Endothelial cell of umbilical vein (primary cell): ENCODE data around the gene DDX54. TPM values are rescaled to one million over a fixed set of nuclear protein-coding genes. Genes with fewer than 3 reads are reported as not detected.

Experiments
- BruUV-seq: library from RNA; stranded (reverse); fragments of 400-500 nt; replicated peaks from 2 replicates; lab custom pipeline; 2021; lab: Mats Ljungman, UMichigan
- CTCF ChIA-PET: fragments of 300-600, 350-600 bp; sonication (Branson Sonifier 250); formaldehyde crosslinking; loops from one replicate; lab custom pipeline; 2021; ENCODE audit warnings: antibody characterized with exemption, inconsistent platforms; lab: Charles Lee
- POLR2A ChIA-PET: fragments of 300-600, 350-600 bp; sonication (Branson Sonifier 250); formaldehyde crosslinking; loops from one replicate; lab custom pipeline; 2021; ENCODE audit warnings: antibody characterized with exemption, inconsistent platforms; lab: Charles Lee
- DNase-seq: peaks from one replicate; pipeline ENCODE4 v3.0.0-alpha.2; 2011; ENCODE audit warnings: low read depth, low spot score
- FAIRE-seq: peaks from 2 replicates; lab custom pipeline; 2011; peaks lifted over from hg19 to GRCh38; lab: Jason Lieb, UNC
- H2AFZ ChIP-seq: 2 replicates; pipeline ENCODE4 v1.6.0; 2012; ENCODE audit warnings: low read depth, low read length, control low read depth, inconsistent platforms
- H3K27ac ChIP-seq: 2 replicates; pipeline ENCODE4 v1.5.1; 2011; ENCODE audit warnings: low read depth, mild to moderate bottlenecking, control low read depth, low read length, moderate library complexity; ENCODE audit not compliant: insufficient read depth
- H3K27me3 ChIP-seq, 2 experiments: 2 replicates each; pipeline versions ENCODE4 v1.6.0 to v1.6.1; 2011; ENCODE audit warnings: low read length in 2 of 2, mixed read lengths in 1 of 2; ENCODE audit not compliant: control insufficient read depth in 2 of 2, insufficient read depth in 2 of 2
- H3K36me3 ChIP-seq, 2 experiments: 2 replicates in 1 of 2; 3 replicates in 1 of 2; pipeline ENCODE4 v1.5.1; 2011; ENCODE audit warnings: low read length in 2 of 2, mild to moderate bottlenecking in 1 of 2, moderate library complexity in 1 of 2; ENCODE audit not compliant: control insufficient read depth in 2 of 2, insufficient read depth in 2 of 2; ENCODE audit errors: extremely low read depth in 1 of 2
- H3K4me1 ChIP-seq: 3 replicates; pipeline ENCODE4 v1.5.1; 2011; ENCODE audit warnings: mild to moderate bottlenecking, low read length; ENCODE audit not compliant: control insufficient read depth, insufficient read depth; ENCODE audit errors: extremely low read depth
- H3K4me2 ChIP-seq: 2 replicates; pipeline ENCODE4 v1.6.1; 2011; ENCODE audit warnings: low read length, control low read depth, mixed read lengths; ENCODE audit not compliant: insufficient read depth
- H3K4me3 ChIP-seq, 3 experiments: fragments of 200-600 bp in 1 of 3; sonication (generic), shearing (Covaris generic) in 1 of 3; replicated peaks in 1 of 3; 2 replicates each; pipeline ENCODE4 v1.5.1; 2011 to 2016; ENCODE audit warnings: control low read depth in 3 of 3, low read length in 3 of 3, mild to moderate bottlenecking in 2 of 3, inconsistent platforms in 1 of 3, low read depth in 1 of 3, moderate library complexity in 1 of 3; ENCODE audit not compliant: insufficient read depth in 1 of 3
- H3K79me2 ChIP-seq: 2 replicates; pipeline ENCODE4 v1.6.0; 2012; ENCODE audit warnings: low read length, inconsistent platforms; ENCODE audit not compliant: control insufficient read depth, insufficient read depth
- H3K9ac ChIP-seq: replicated peaks from 2 replicates; pipeline ENCODE3; 2011; ENCODE audit warnings: low read length, control low read depth; ENCODE audit not compliant: insufficient read depth; ENCODE audit errors: extremely low read depth
- H3K9me1 ChIP-seq: replicated peaks from 3 replicates; pipeline ENCODE4 v1.6.0; 2011; ENCODE audit warnings: mild to moderate bottlenecking, low read length; ENCODE audit not compliant: control insufficient read depth, insufficient read depth; ENCODE audit errors: extremely low read depth
- H3K9me3 ChIP-seq: replicated peaks from 2 replicates; pipeline ENCODE4 v1.5.1; 2012; ENCODE audit warnings: low read length, inconsistent platforms; ENCODE audit not compliant: control insufficient read depth, insufficient read depth
- H4K20me1 ChIP-seq: replicated peaks from 2 replicates; pipeline ENCODE3; 2011; ENCODE audit warnings: mild to moderate bottlenecking, low read length; ENCODE audit not compliant: control insufficient read depth, insufficient read depth; ENCODE audit errors: extremely low read depth
- EZH2 ChIP-seq: IDR thresholded peaks from 2 replicates; pipeline ENCODE4 v1.6.1; 2012; ENCODE audit warnings: borderline replicate concordance, low read depth, mild to moderate bottlenecking, moderate library complexity, low read length, inconsistent platforms; ENCODE audit not compliant: severe bottlenecking
- FOS ChIP-seq: IDR thresholded peaks from 2 replicates; pipeline ENCODE4 v1.6.1; 2011; ENCODE audit warnings: mild to moderate bottlenecking, low read length, moderate library complexity, borderline replicate concordance; ENCODE audit not compliant: insufficient read depth
- GATA2 ChIP-seq: IDR thresholded peaks from 2 replicates; pipeline ENCODE4 v1.7.0; 2011; ENCODE audit warnings: low read depth, mild to moderate bottlenecking, moderate library complexity, mixed read lengths, low read length; ENCODE audit not compliant: insufficient read length, insufficient read depth
- JUN ChIP-seq: IDR thresholded peaks from 2 replicates; pipeline ENCODE4 v1.6.1; 2011; ENCODE audit warnings: borderline replicate concordance, low read depth; ENCODE audit not compliant: insufficient read length, insufficient read depth
- MYC ChIP-seq: IDR thresholded peaks from one replicate; pipeline ENCODE4 v1.6.1; 2011; ENCODE audit warnings: mild to moderate bottlenecking, low read depth, low read length
- POLR2A ChIP-seq: IDR thresholded peaks from 2 replicates; pipeline ENCODE4 v1.6.1; 2012; ENCODE audit warnings: low read depth, mild to moderate bottlenecking, control low read depth, low read length
- POLR2AphosphoS5 ChIP-seq: IDR thresholded peaks from 2 replicates; pipeline ENCODE4 v1.6.1; 2012; ENCODE audit warnings: low read depth, mild to moderate bottlenecking, control low read depth, low read length, moderate library complexity; ENCODE audit not compliant: insufficient read depth
- dilution Hi-C: fragments of 300-500 bp; cut with MboI; formaldehyde crosslinking; loops from one replicate; pipeline ENCODE4 v1.15.0; 2019; ENCODE audit warnings: low sequenced_read_pairs; ENCODE audit not compliant: extremely low pct_ligation_motif_present
- intact Hi-C: fragments of 100-400 bp; cut with micrococcal nuclease; formaldehyde crosslinking; loops from one replicate; pipeline ENCODE4 v1.10.0; 2022
- polyA plus RNA-seq, 4 experiments: library from polyadenylated mRNA; depleted of rRNA in 3 of 4; stranded (reverse) in 3 of 4; unstranded in 1 of 4; fragments of >200 nt; gene quantifications; 2 replicates each; pipeline versions ENCODE4 v1.2.1 to v1.2.3, GENCODE V29; 2011 to 2012; ENCODE audit warnings: missing spikeins in 1 of 4
- total RNA-seq: library from RNA; stranded (reverse); gene quantifications from 2 replicates; pipeline ENCODE4 v1.2.3, GENCODE V29; 2021
- TF ChIP-seq, protein P1 (sequence below): IDR thresholded peaks from 2 replicates; pipeline ENCODE4 v1.6.1; 2011; ENCODE audit not compliant: insufficient read depth, insufficient read length
- TF ChIP-seq, protein P2 (sequence below), 2 donors: IDR thresholded peaks; 1 replicate in 1 of 2; 2 replicates in 1 of 2; pipeline ENCODE4 v1.5.1; 2011; ENCODE audit warnings: low read length in 2 of 2, mild to moderate bottlenecking in 2 of 2, moderate library complexity in 2 of 2, control low read depth in 1 of 2, inconsistent platforms in 1 of 2, low read depth in 1 of 2; ENCODE audit not compliant: insufficient read depth in 1 of 2; ENCODE audit errors: extremely low read depth in 1 of 2

The DDX54 gene
- total and polyA plus RNA-seq, 2 donors (not counting 3 experiments of a cell fraction or from before 2014, with no cell fraction given): 54.1 to 90.0 TPM

DNA sequence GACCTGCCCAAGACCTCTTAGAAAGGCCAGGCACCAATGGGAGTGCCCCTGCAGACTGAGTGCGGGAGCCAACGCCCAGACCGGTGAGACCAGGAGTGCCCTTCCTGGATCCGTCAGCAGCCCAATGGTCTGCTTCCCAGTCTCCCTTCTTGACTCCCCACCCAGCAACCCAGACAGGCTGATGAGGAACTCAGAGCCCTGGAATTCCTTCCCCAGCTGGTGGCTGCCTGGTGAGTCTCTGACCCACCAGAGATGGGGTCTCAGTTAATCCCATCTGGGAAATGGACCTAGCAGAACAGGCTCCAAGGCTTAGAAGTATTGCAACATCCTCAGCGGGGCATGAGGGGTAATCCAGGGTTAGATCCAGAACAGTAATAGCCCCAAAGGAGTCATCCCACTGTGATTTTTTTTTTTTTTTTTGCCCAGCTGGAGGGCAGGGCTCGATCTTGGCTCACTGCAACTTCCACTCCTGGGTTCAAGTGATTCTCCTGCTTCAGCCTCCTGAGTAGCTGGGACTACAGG is 48.2 kb downstream of the DDX54 start:
- FAIRE-seq: no peak
- CTCF ChIA-PET: interaction anchor here (1.4 kb wide), 1 partner anchor 144 kb away, joined by 5 read pairs; no protein-coding TSS in a partner anchor
- Histone ChIP-seq H3K4me2 (no peak overlapping the region), H2AFZ (no peak overlapping the region), H3K36me3 (no peaks in the 10 kb centered on the region), H4K20me1 (no peaks in the 10 kb centered on the region), H3K9ac (no peak overlapping the region), H3K9me3 (no peaks in the 10 kb centered on the region), H3K4me3 (no peak overlapping the region), H3K4me1 (no peaks in the 10 kb centered on the region), H3K9me1 (no peaks in the 10 kb centered on the region), H3K27ac (no peak overlapping the region), H3K79me2 (no peaks in the 10 kb centered on the region), H3K27me3 (no peaks in the 10 kb centered on the region)
- TF ChIP-seq GATA2 (no peak), POLR2AphosphoS5 (no peak), POLR2A (no peak)
- no peak for DNase-seq
- intact Hi-C loops: no loop called here
- dilution Hi-C loops: no loop called here
- POLR2A ChIA-PET: no interaction called here
- BruUV-seq: no TSS peak

DNA sequence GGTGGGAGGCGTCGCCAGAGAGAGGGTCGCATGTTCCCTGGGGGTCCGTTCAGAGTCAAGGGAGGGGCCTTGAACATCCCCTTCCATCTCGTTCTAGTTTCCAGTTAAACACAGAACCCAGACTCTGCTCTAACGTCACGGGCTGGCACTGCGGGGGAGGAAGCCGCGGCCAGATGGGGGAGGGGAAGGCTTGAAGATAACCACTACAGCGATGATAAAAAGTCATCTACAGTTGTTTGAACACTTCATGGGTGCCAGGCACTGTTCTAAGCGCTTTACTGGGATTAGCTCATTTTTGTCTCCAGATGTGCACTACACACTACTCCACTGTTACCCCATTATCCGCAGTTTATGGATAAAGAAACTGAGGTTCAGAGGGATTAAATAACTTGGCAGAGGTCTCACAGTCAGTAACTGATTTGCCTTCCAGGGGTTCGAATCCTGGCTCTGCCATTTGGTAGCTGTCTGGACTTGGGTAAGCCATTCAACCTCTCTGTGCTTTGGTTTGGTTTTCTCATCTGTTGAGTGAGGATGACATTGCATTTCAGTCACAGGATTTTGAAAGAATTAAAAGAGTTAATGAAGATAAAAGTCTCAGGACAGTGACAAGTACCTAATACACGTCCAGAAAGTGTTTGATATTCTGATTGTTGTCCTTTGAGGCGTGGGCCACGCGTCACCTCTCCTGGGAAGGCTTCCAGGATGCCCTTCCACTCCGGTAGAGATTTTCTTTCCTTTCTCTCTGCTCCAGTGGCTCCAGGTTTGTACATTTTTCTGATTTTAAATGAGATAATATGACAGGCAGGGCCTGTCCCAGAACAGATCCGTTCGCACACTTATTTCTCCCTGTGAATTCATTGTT is 48.9 kb downstream of the DDX54 start:
- dilution Hi-C loops (no loop called here), intact Hi-C loops (no loop called here)
- Histone ChIP-seq H3K9me3 (no peaks in the 10 kb centered on the region), H3K4me1 (no peaks in the 10 kb centered on the region), H3K36me3 (no peaks in the 10 kb centered on the region), H3K27me3 (no peaks in the 10 kb centered on the region), H3K27ac (no peak overlapping the region), H3K4me2 (no peak overlapping the region), H3K9ac (no peak overlapping the region), H3K79me2 (no peaks in the 10 kb centered on the region), H3K4me3 (no peak overlapping the region), H4K20me1 (no peaks in the 10 kb centered on the region), H3K9me1 (no peaks in the 10 kb centered on the region), H2AFZ (no peak overlapping the region)
- TF ChIP-seq, protein P1, sequence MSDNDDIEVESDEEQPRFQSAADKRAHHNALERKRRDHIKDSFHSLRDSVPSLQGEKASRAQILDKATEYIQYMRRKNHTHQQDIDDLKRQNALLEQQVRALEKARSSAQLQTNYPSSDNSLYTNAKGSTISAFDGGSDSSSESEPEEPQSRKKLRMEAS: no peak
- TF ChIP-seq, protein P2, sequence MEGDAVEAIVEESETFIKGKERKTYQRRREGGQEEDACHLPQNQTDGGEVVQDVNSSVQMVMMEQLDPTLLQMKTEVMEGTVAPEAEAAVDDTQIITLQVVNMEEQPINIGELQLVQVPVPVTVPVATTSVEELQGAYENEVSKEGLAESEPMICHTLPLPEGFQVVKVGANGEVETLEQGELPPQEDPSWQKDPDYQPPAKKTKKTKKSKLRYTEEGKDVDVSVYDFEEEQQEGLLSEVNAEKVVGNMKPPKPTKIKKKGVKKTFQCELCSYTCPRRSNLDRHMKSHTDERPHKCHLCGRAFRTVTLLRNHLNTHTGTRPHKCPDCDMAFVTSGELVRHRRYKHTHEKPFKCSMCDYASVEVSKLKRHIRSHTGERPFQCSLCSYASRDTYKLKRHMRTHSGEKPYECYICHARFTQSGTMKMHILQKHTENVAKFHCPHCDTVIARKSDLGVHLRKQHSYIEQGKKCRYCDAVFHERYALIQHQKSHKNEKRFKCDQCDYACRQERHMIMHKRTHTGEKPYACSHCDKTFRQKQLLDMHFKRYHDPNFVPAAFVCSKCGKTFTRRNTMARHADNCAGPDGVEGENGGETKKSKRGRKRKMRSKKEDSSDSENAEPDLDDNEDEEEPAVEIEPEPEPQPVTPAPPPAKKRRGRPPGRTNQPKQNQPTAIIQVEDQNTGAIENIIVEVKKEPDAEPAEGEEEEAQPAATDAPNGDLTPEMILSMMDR (IDR thresholded peaks at IDR 0.05; ENCODE audit: extremely low read depth in 1 of 2, insufficient read depth in 1 of 2, low read depth in 1 of 2, low read length in 2 of 2): no peak
- no peak for TF ChIP-seq POLR2AphosphoS5
- TF ChIP-seq EZH2: no peak
- no peak for TF ChIP-seq GATA2
- no peak for TF ChIP-seq POLR2A
- no peak for TF ChIP-seq MYC
- TF ChIP-seq FOS: no peak
- TF ChIP-seq JUN: no peak
- FAIRE-seq (no peak), DNase-seq (no peak)
- no TSS peak for BruUV-seq
- ChIA-PET CTCF (interaction anchor here (0.5 to 1.4 kb wide), 2 partner anchors 40 to 144 kb away, joined by 3 to 5 read pairs; no protein-coding TSS in a partner anchor), POLR2A (interaction anchor here (0.5 kb wide), 1 partner anchor 9 kb away, joined by 3 read pairs; no protein-coding TSS in a partner anchor)
